Measurements from ENCODE around the gene OLFML1.
"Not testable (repeated sequence)": the region's sequence is repeated elsewhere in the genome, so short reads cannot be mapped to it uniquely, and the experiment has no call there.

Gene OLFML1

GRCh38 chr11:7506243-7506642 is 20.9 kb downstream of the OLFML1 start:
- 94 to 99% methylated on average over 3 of the region's 3 CpGs for WGBS, 2 experiments
- no peaks in the 10 kb centered on the region for H3K27me3 ChIP-seq (ENCODE audit: control insufficient read depth, insufficient read depth, low read length, poor library complexity, severe bottlenecking)
- no peaks in the 10 kb centered on the region for H3K4me1 ChIP-seq (ENCODE audit: control insufficient read depth, insufficient read depth, low read length)
- no peak overlapping the region for H3K4me3 ChIP-seq (ENCODE audit: insufficient read depth, low read depth, low read length)
- no peaks in the 10 kb centered on the region for H3K36me3 ChIP-seq (ENCODE audit: control insufficient read depth, insufficient read depth, low read length)
- H3K27ac ChIP-seq (ENCODE audit: insufficient read depth, low read depth, low read length, poor library complexity, severe bottlenecking): no peak overlapping the region
- H3K9me3 ChIP-seq (ENCODE audit: control insufficient read depth, low read length): no peaks in the 10 kb centered on the region

GRCh38 chr11:7508087-7508486 is 22.8 kb downstream of the OLFML1 start:
- Histone ChIP-seq H3K4me1 (ENCODE audit: control insufficient read depth, insufficient read depth, low read length) (peaks cover 4% of the 10 kb centered on the region), H3K9me3 (ENCODE audit: control insufficient read depth, low read length) (no peaks in the 10 kb centered on the region), H3K36me3 (ENCODE audit: control insufficient read depth, insufficient read depth, low read length) (no peaks in the 10 kb centered on the region), H3K27me3 (ENCODE audit: control insufficient read depth, insufficient read depth, low read length, poor library complexity, severe bottlenecking) (no peaks in the 10 kb centered on the region), H3K27ac (ENCODE audit: insufficient read depth, low read depth, low read length, poor library complexity, severe bottlenecking) (no peak overlapping the region), H3K4me3 (ENCODE audit: insufficient read depth, low read depth, low read length) (no peak overlapping the region)
- WGBS, 2 experiments: 93 to 100% methylated on average over 3 of the region's 3 CpGs

- no peaks in the 10 kb centered on the region for H3K9me3 ChIP-seq (ENCODE audit: control insufficient read depth, low read length)
- H3K36me3 ChIP-seq (ENCODE audit: control insufficient read depth, insufficient read depth, low read length): no peaks in the 10 kb centered on the region
- H3K27ac ChIP-seq (ENCODE audit: insufficient read depth, low read depth, low read length, poor library complexity, severe bottlenecking): no peak overlapping the region
- peaks cover 5% of the 10 kb centered on the region for H3K4me1 ChIP-seq (ENCODE audit: control insufficient read depth, insufficient read depth, low read length)
- 83 to 93% methylated on average over 2 of the region's 2 CpGs for WGBS, 2 experiments
- no peak overlapping the region for H3K4me3 ChIP-seq (ENCODE audit: insufficient read depth, low read depth, low read length)
- H3K27me3 ChIP-seq (ENCODE audit: control insufficient read depth, insufficient read depth, low read length, poor library complexity, severe bottlenecking): peaks cover 14% of the 10 kb centered on the region
These were observed 24.7 kb downstream of the OLFML1 start for GRCh38 chr11:7509966-7510365.

GRCh38 chr11:7511401-7511800 is 26.1 kb downstream of the OLFML1 start:
- peaks cover 24% of the 10 kb centered on the region for H3K27me3 ChIP-seq (ENCODE audit: control insufficient read depth, insufficient read depth, low read length, poor library complexity, severe bottlenecking)
- H3K4me3 ChIP-seq (ENCODE audit: insufficient read depth, low read depth, low read length): no peak overlapping the region
- peaks cover 5% of the 10 kb centered on the region for H3K4me1 ChIP-seq (ENCODE audit: control insufficient read depth, insufficient read depth, low read length)
- H3K27ac ChIP-seq (ENCODE audit: insufficient read depth, low read depth, low read length, poor library complexity, severe bottlenecking): no peak overlapping the region
- H3K36me3 ChIP-seq (ENCODE audit: control insufficient read depth, insufficient read depth, low read length): no peaks in the 10 kb centered on the region
- 90 to 93% methylated on average over 5 of the region's 5 CpGs for WGBS, 2 experiments
- no peaks in the 10 kb centered on the region for H3K9me3 ChIP-seq (ENCODE audit: control insufficient read depth, low read length)

- Histone ChIP-seq H3K27me3 (ENCODE audit: control insufficient read depth, insufficient read depth, low read length, poor library complexity, severe bottlenecking) (peaks cover 24% of the 10 kb centered on the region), H3K27ac (ENCODE audit: insufficient read depth, low read depth, low read length, poor library complexity, severe bottlenecking) (peak overlapping the region; percentile 38), H3K9me3 (ENCODE audit: control insufficient read depth, low read length) (no peaks in the 10 kb centered on the region), H3K36me3 (ENCODE audit: control insufficient read depth, insufficient read depth, low read length) (no peaks in the 10 kb centered on the region), H3K4me1 (ENCODE audit: control insufficient read depth, insufficient read depth, low read length) (peaks cover 5% of the 10 kb centered on the region), H3K4me3 (ENCODE audit: insufficient read depth, low read depth, low read length) (peak overlapping the region; percentile 84)
- 65 to 66% methylated on average over 18 of the region's 18 CpGs for WGBS, 2 experiments
These were observed 27.4 kb downstream of the OLFML1 start for GRCh38 chr11:7512525-7513233.

- peaks cover 24% of the 10 kb centered on the region for H3K27me3 ChIP-seq (ENCODE audit: control insufficient read depth, insufficient read depth, low read length, poor library complexity, severe bottlenecking)
- H3K9me3 ChIP-seq (ENCODE audit: control insufficient read depth, low read length): no peaks in the 10 kb centered on the region
- 1% methylated on average over 79 of the region's 79 CpGs for WGBS, 2 experiments
- peaks cover 5% of the 10 kb centered on the region for H3K4me1 ChIP-seq (ENCODE audit: control insufficient read depth, insufficient read depth, low read length)
- peak within 1 kb of the TSS; percentile 84 for H3K4me3 ChIP-seq (ENCODE audit: insufficient read depth, low read depth, low read length)
- peak within 1 kb of the TSS; percentile 38 for H3K27ac ChIP-seq (ENCODE audit: insufficient read depth, low read depth, low read length, poor library complexity, severe bottlenecking)
- no peaks in the 10 kb centered on the region for H3K36me3 ChIP-seq (ENCODE audit: control insufficient read depth, insufficient read depth, low read length)
These were observed 28.2 kb downstream of the OLFML1 start, which contains the start of gene PPFIBP2 for GRCh38 chr11:7513234-7514098. Gene PPFIBP2, plus strand, starts transcription at chr11:7513999. Its CDS starts 35,477 bp downstream, at chr11:7549476.

- Histone ChIP-seq H3K27me3 (ENCODE audit: control insufficient read depth, insufficient read depth, low read length, poor library complexity, severe bottlenecking) (peaks cover 24% of the 10 kb centered on the region), H3K36me3 (ENCODE audit: control insufficient read depth, insufficient read depth, low read length) (no peaks in the 10 kb centered on the region), H3K4me3 (ENCODE audit: insufficient read depth, low read depth, low read length) (peak overlapping the region; percentile 84), H3K27ac (ENCODE audit: insufficient read depth, low read depth, low read length, poor library complexity, severe bottlenecking) (no peak overlapping the region), H3K9me3 (ENCODE audit: control insufficient read depth, low read length) (no peaks in the 10 kb centered on the region), H3K4me1 (ENCODE audit: control insufficient read depth, insufficient read depth, low read length) (peaks cover 5% of the 10 kb centered on the region)
- 3% methylated on average over 31 of the region's 31 CpGs for WGBS, 2 experiments
These were observed 28.8 kb downstream of the OLFML1 start for GRCh38 chr11:7514099-7514591.

GRCh38 chr11:7515447-7515886 is 30.2 kb downstream of the OLFML1 start:
- no peak overlapping the region for H3K27ac ChIP-seq (ENCODE audit: insufficient read depth, low read depth, low read length, poor library complexity, severe bottlenecking)
- 95 to 97% methylated on average over 1 of the region's 1 CpG for WGBS, 2 experiments
- no peaks in the 10 kb centered on the region for H3K36me3 ChIP-seq (ENCODE audit: control insufficient read depth, insufficient read depth, low read length)
- no peaks in the 10 kb centered on the region for H3K9me3 ChIP-seq (ENCODE audit: control insufficient read depth, low read length)
- H3K4me3 ChIP-seq (ENCODE audit: insufficient read depth, low read depth, low read length): no peak overlapping the region
- H3K4me1 ChIP-seq (ENCODE audit: control insufficient read depth, insufficient read depth, low read length): peaks cover 5% of the 10 kb centered on the region
- peaks cover 24% of the 10 kb centered on the region for H3K27me3 ChIP-seq (ENCODE audit: control insufficient read depth, insufficient read depth, low read length, poor library complexity, severe bottlenecking)

GRCh38 chr11:7516475-7516874 is 31.2 kb downstream of the OLFML1 start:
- no peaks in the 10 kb centered on the region for H3K36me3 ChIP-seq (ENCODE audit: control insufficient read depth, insufficient read depth, low read length)
- WGBS, 2 experiments: 96% methylated on average over 12 of the region's 12 CpGs
- H3K4me1 ChIP-seq (ENCODE audit: control insufficient read depth, insufficient read depth, low read length): peaks cover 5% of the 10 kb centered on the region
- peaks cover 24% of the 10 kb centered on the region for H3K27me3 ChIP-seq (ENCODE audit: control insufficient read depth, insufficient read depth, low read length, poor library complexity, severe bottlenecking)
- H3K9me3 ChIP-seq (ENCODE audit: control insufficient read depth, low read length): no peaks in the 10 kb centered on the region
- H3K27ac ChIP-seq (ENCODE audit: insufficient read depth, low read depth, low read length, poor library complexity, severe bottlenecking): no peak overlapping the region
- H3K4me3 ChIP-seq (ENCODE audit: insufficient read depth, low read depth, low read length): no peak overlapping the region

- 95 to 97% methylated on average over 13 of the region's 13 CpGs for whole genome bisulfite sequencing, 2 experiments
- H3K4me1 ChIP-seq (ENCODE audit: control insufficient read depth, insufficient read depth, low read length); H3K9me3 ChIP-seq (ENCODE audit: control insufficient read depth, low read length); H3K36me3 ChIP-seq (ENCODE audit: control insufficient read depth, insufficient read depth, low read length); H3K4me3 ChIP-seq (ENCODE audit: insufficient read depth, low read depth, low read length); H3K27ac ChIP-seq (ENCODE audit: insufficient read depth, low read depth, low read length, poor library complexity, severe bottlenecking): not testable (repeated sequence)
- H3K27me3 ChIP-seq (ENCODE audit: control insufficient read depth, insufficient read depth, low read length, poor library complexity, severe bottlenecking): peaks cover 24% of the 10 kb centered on the region
These were observed 32.4 kb downstream of the OLFML1 start for GRCh38 chr11:7517743-7518142.
